H1 (cell line): ENCODE measurements around the gene SCAF1.

ENCODE experiments used
- BRCA1 ChIP-seq: IDR thresholded peaks from 2 replicates; pipeline ENCODE4 v1.6.1; 2012; ENCODE audit warnings: low read depth, low read length, improper control_type of control experiment
- CHD1 ChIP-seq: IDR thresholded peaks from 2 replicates; pipeline ENCODE4 v1.6.1; 2012; ENCODE audit warnings: low read depth, low read length, improper control_type of control experiment
- CREB1 ChIP-seq: IDR thresholded peaks from 2 replicates; pipeline ENCODE4 v1.6.1; 2012; ENCODE audit warnings: inconsistent platforms
- CTCF ChIP-seq, 3 experiments: IDR thresholded peaks; 1 replicate in 2 of 3; 2 replicates in 1 of 3; pipeline versions ENCODE4 v1.5.1 to v1.6.1; 2011; ENCODE audit warnings: low read length in 3 of 3, mild to moderate bottlenecking in 3 of 3, inconsistent platforms in 2 of 3, low read depth in 1 of 3, moderate library complexity in 1 of 3; ENCODE audit not compliant: insufficient read depth in 1 of 3; ENCODE audit errors: control extremely low read depth in 1 of 3
- EP300 ChIP-seq, 2 experiments: IDR thresholded peaks; 1 replicate in 1 of 2; 2 replicates in 1 of 2; pipeline ENCODE4 v1.6.1; 2011 to 2012; ENCODE audit warnings: low read depth in 2 of 2, low read length in 2 of 2, mild to moderate bottlenecking in 2 of 2, borderline replicate concordance in 1 of 2, inconsistent platforms in 1 of 2, moderate library complexity in 1 of 2
- POLR2A ChIP-seq, 2 experiments: IDR thresholded peaks; 1 replicate in 1 of 2; 2 replicates in 1 of 2; pipeline ENCODE4 v1.6.1; 2011; ENCODE audit warnings: low read depth in 2 of 2, low read length in 2 of 2, mild to moderate bottlenecking in 2 of 2; ENCODE audit errors: control extremely low read depth in 1 of 2
- POLR2AphosphoS5 ChIP-seq: IDR thresholded peaks from 2 replicates; pipeline ENCODE4 v1.6.1; 2011; ENCODE audit warnings: low read depth, low read length
- RAD21 ChIP-seq, 2 experiments: IDR thresholded peaks in 1 of 2; conservative IDR thresholded peaks in 1 of 2; 2 replicates each; pipeline ENCODE4 v1.6.1; 2011; ENCODE audit warnings: low read depth in 2 of 2, low read length in 2 of 2, improper control_type of control experiment in 1 of 2, inconsistent platforms in 1 of 2, mild to moderate bottlenecking in 1 of 2, moderate library complexity in 1 of 2
- RFX5 ChIP-seq: IDR thresholded peaks from 2 replicates; pipeline ENCODE4 v1.6.1; 2011; ENCODE audit warnings: low read depth, low read length, improper control_type of control experiment, borderline replicate concordance
- SP2 ChIP-seq: IDR thresholded peaks from 2 replicates; pipeline ENCODE4 v1.6.1; 2012; ENCODE audit warnings: mild to moderate bottlenecking, low read length, inconsistent platforms
- SUZ12 ChIP-seq: fragments of 200-600 bp; sonication (generic); IDR thresholded peaks from 2 replicates; pipeline ENCODE4 v1.6.1; 2012; ENCODE audit warnings: mild to moderate bottlenecking, inconsistent platforms, low read length, moderate library complexity, mixed read lengths

DNA sequence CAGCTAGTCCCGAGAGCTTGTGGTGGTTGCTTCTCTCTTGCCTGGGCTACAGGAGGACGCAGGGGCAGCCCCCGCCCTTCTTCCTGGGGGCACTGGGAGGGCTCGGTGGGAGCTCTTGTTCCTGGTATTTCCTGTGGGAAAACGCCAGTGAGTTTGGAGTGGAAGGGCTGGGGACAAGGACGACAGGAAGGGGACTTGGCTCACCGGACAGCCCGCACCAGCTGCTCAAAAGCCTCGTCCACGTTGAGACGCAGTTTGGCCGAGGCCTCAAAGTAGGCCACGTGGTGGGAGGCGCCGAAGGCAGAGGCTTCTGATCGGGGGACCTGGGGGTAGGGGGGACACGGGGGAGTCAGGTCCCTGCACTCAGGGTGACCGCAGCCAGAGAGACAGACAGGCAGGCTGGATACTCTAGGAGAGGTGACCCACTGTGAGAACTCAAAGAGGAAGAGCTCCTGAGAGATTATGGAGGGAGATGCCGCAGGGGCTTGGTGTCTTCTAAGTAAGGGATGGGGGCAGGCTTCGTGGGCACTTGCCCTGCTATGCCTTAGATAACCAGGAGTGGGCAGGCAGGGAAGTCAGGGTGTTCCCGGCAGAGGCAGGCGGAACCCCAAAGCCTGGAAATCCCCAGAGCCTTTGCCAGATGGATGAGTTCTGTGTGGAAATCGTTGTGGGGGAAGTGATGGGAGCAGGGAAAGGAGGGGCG is 6.3 kb upstream of the SCAF1 start:
- TF ChIP-seq CHD1 (no peak), BRCA1 (no peak), SUZ12 (no peak), RAD21 (IDR thresholded peaks at IDR 0.05 in 1 of 2, conservative IDR thresholded peaks at IDR 0.05 in 1 of 2; ENCODE audit: low read depth in 2 of 2, low read length in 2 of 2) (no peak), CTCF (IDR thresholded peaks at IDR 0.05; ENCODE audit: control extremely low read depth in 1 of 3, insufficient read depth in 1 of 3, low read depth in 1 of 3, low read length in 3 of 3) (peak in 2 of 3 experiments; percentile 17 to 21; a peak in 1 of 4 replicates), POLR2AphosphoS5 (no peak), EP300 (IDR thresholded peaks at IDR 0.05; ENCODE audit: borderline replicate concordance in 1 of 2, low read depth in 2 of 2, low read length in 2 of 2) (no peak), RFX5 (no peak), POLR2A (IDR thresholded peaks at IDR 0.05; ENCODE audit: control extremely low read depth in 1 of 2, low read depth in 2 of 2, low read length in 2 of 2) (no peak), SP2 (no peak), CREB1 (no peak)
